Mesenchymal stem cell (in vitro differentiated cells and primary cell): ENCODE results near the gene PAX9. TPM values are rescaled to one million over a fixed set of nuclear protein-coding genes. Genes with fewer than 3 reads are reported as not detected.

ENCODE experiments used
- DNase-seq: peaks from one replicate; pipeline ENCODE4 v3.0.0-alpha.2; 2013
- H2AFZ ChIP-seq: one replicate; pipeline ENCODE4 v1.6.1; 2013; ENCODE audit warnings: low read depth, mild to moderate bottlenecking, control low read depth, inconsistent platforms, low read length, moderate library complexity
- H2AK5ac ChIP-seq: 2 replicates; pipeline ENCODE4 v1.6.1; 2013; ENCODE audit warnings: low read length, moderate library complexity, mild to moderate bottlenecking, inconsistent platforms; ENCODE audit not compliant: severe bottlenecking
- H2BK120ac ChIP-seq: one replicate; pipeline ENCODE4 v1.6.1; 2013; ENCODE audit warnings: low read depth, mild to moderate bottlenecking, inconsistent platforms, low read length, moderate library complexity
- H2BK12ac ChIP-seq, 2 experiments: one replicate each; pipeline ENCODE4 v1.6.1; 2013; ENCODE audit warnings: inconsistent platforms in 2 of 2, low read length in 2 of 2, mild to moderate bottlenecking in 2 of 2, moderate library complexity in 2 of 2, control low read depth in 1 of 2
- H2BK15ac ChIP-seq: one replicate; pipeline ENCODE4 v1.6.1; 2013; ENCODE audit warnings: mild to moderate bottlenecking, low read depth, inconsistent platforms; ENCODE audit not compliant: poor library complexity, severe bottlenecking
- H2BK5ac ChIP-seq: 2 replicates; pipeline ENCODE4 v1.6.1; 2013; ENCODE audit warnings: low read depth, mild to moderate bottlenecking, low read length, control low read depth, inconsistent platforms; ENCODE audit not compliant: poor library complexity, severe bottlenecking
- H3K14ac ChIP-seq, 2 experiments: one replicate each; pipeline ENCODE4 v1.6.1; 2013; ENCODE audit warnings: inconsistent platforms in 2 of 2, low read length in 2 of 2, control low read depth in 1 of 2, mild to moderate bottlenecking in 1 of 2, moderate library complexity in 1 of 2
- H3K18ac ChIP-seq, 2 experiments: one replicate each; pipeline ENCODE4 v1.6.1; 2013; ENCODE audit warnings: inconsistent platforms in 2 of 2, low read length in 2 of 2, control low read depth in 1 of 2, low read depth in 1 of 2, mild to moderate bottlenecking in 1 of 2
- H3K23ac ChIP-seq, 2 experiments: one replicate each; pipeline ENCODE4 v1.6.1; 2013; ENCODE audit warnings: inconsistent platforms in 2 of 2, low read length in 2 of 2, mild to moderate bottlenecking in 2 of 2, moderate library complexity in 2 of 2, control low read depth in 1 of 2
- H3K27ac ChIP-seq: 2 replicates; pipeline ENCODE4 v1.5.1; 2013; ENCODE audit warnings: mild to moderate bottlenecking, moderate library complexity, low read length, control low read depth, inconsistent platforms; ENCODE audit not compliant: poor library complexity, severe bottlenecking
- H3K27me3 ChIP-seq, 2 experiments: 2 replicates each; pipeline versions ENCODE4 v1.6.1 to v1.7.0; 2013; ENCODE audit warnings: low read length in 2 of 2, mild to moderate bottlenecking in 2 of 2, moderate library complexity in 2 of 2, control low read depth in 1 of 2, inconsistent platforms in 1 of 2; ENCODE audit not compliant: control insufficient read depth in 1 of 2, insufficient read depth in 1 of 2
- H3K36me3 ChIP-seq, 2 experiments: 2 replicates each; pipeline versions ENCODE4 v1.6.1 to v1.7.0; 2013; ENCODE audit warnings: low read length in 2 of 2, control low read depth in 1 of 2, inconsistent platforms in 1 of 2, low read depth in 1 of 2, mild to moderate bottlenecking in 1 of 2; ENCODE audit not compliant: insufficient read depth in 2 of 2, control insufficient read depth in 1 of 2
- H3K4ac ChIP-seq, 2 experiments: one replicate each; pipeline ENCODE4 v1.6.1; 2013; ENCODE audit warnings: inconsistent platforms in 2 of 2, low read length in 2 of 2, mild to moderate bottlenecking in 2 of 2, moderate library complexity in 2 of 2, control low read depth in 1 of 2, low read depth in 1 of 2
- H3K4me1 ChIP-seq: 2 replicates; pipeline ENCODE4 v1.6.1; 2013; ENCODE audit warnings: low read depth, low read length, control low read depth; ENCODE audit not compliant: control insufficient read depth, insufficient read depth
- H3K4me2 ChIP-seq: 2 replicates; pipeline ENCODE4 v1.6.1; 2013; ENCODE audit warnings: low read length, mild to moderate bottlenecking, inconsistent platforms; ENCODE audit not compliant: poor library complexity, severe bottlenecking
- H3K4me3 ChIP-seq, 2 experiments: 2 replicates each; pipeline versions ENCODE4 v1.5.1 to v1.7.0; 2013; ENCODE audit warnings: low read length in 2 of 2, mild to moderate bottlenecking in 2 of 2, control low read depth in 1 of 2, low read depth in 1 of 2; ENCODE audit not compliant: insufficient read depth in 1 of 2
- H3K79me1 ChIP-seq: replicated peaks from 2 replicates; pipeline ENCODE4 v1.6.1; 2013; ENCODE audit warnings: mild to moderate bottlenecking, control low read depth, low read length, inconsistent platforms; ENCODE audit not compliant: poor library complexity, severe bottlenecking
- H3K9ac ChIP-seq: 2 replicates; pipeline ENCODE4 v1.7.0; 2013; ENCODE audit warnings: mild to moderate bottlenecking, low read length, moderate library complexity
- H3K9me3 ChIP-seq: 2 replicates; pipeline ENCODE4 v1.7.0; 2013; ENCODE audit warnings: mild to moderate bottlenecking, low read length; ENCODE audit not compliant: control insufficient read depth
- H4K8ac ChIP-seq: one replicate; pipeline ENCODE4 v1.6.1; 2013; ENCODE audit warnings: inconsistent platforms, mild to moderate bottlenecking, low read length, moderate library complexity
- H4K91ac ChIP-seq: one replicate; pipeline ENCODE4 v1.6.1; 2013; ENCODE audit warnings: mild to moderate bottlenecking, low read length, inconsistent platforms
- WGBS: methylation state at CpG from one replicate; pipeline ENCODE4 v1.1.7; 2013; ENCODE audit warnings: mixed read lengths; 5-methylcytosine and 5-hydroxymethylcytosine counted together
- polyA plus RNA-seq, 2 experiments: library from polyadenylated mRNA; stranded (reverse); fragments of 200-250 nt; gene quantifications; one replicate each; pipeline ENCODE4 v1.2.3, GENCODE V29; 2013

PAX9 gene
- 0.91 TPM for polyA plus RNA-seq (2013, experiment 1 of 2)
- polyA plus RNA-seq (2013, experiment 2 of 2): 0.92 TPM

- Histone ChIP-seq H3K18ac (peak within 1 kb of the TSS in 1 of 2 experiments; percentile 58), H2AFZ (peak within 1 kb of the TSS; percentile 44), H3K4me1 (peaks cover 47% of the 10 kb centered on the region), H2AK5ac (no peak within 1 kb of the TSS), H3K4me2 (peak within 1 kb of the TSS; percentile 89), H3K23ac (peak within 1 kb of the TSS; percentile 24 to 46), H3K14ac (no peak within 1 kb of the TSS), H3K4ac (no peak within 1 kb of the TSS), H3K9ac (peak within 1 kb of the TSS; percentile 60), H4K91ac (peak within 1 kb of the TSS; percentile 23), H2BK15ac (no peak within 1 kb of the TSS), H3K36me3 (peaks cover 0 to 10% of the 10 kb centered on the region in 2 experiments), H3K9me3 (no peaks in the 10 kb centered on the region), H2BK12ac (no peak within 1 kb of the TSS), H3K27ac (peak within 1 kb of the TSS; percentile 79), H4K8ac (no peak within 1 kb of the TSS), H3K27me3 (peaks cover 48 to 94% of the 10 kb centered on the region in 2 experiments), H2BK5ac (no peak within 1 kb of the TSS), H3K4me3 (peak within 1 kb of the TSS; percentile 73 to 77), H3K79me1 (peaks cover 5% of the 10 kb centered on the region), H2BK120ac (no peak within 1 kb of the TSS)
- DNase-seq: peak; percentile 84
- WGBS: 2% methylated on average over 35 of the region's 44 CpGs
These were observed at the start of gene PAX9 for GRCh38 chr14:36661506-36662257. PAX9 (plus strand) TSS chr14:36661860; CDS start chr14:36662090, 230 bp downstream.

GRCh38 chr14:36617824-36618223 is 43.8 kb upstream of the PAX9 start:
- no peak for DNase-seq
- H2BK12ac ChIP-seq: no peak overlapping the region
- H3K4ac ChIP-seq: no peak overlapping the region
- H3K79me1 ChIP-seq: no peaks in the 10 kb centered on the region
- no peak overlapping the region for H3K18ac ChIP-seq
- H2BK15ac ChIP-seq: no peak overlapping the region
- no peak overlapping the region for H2BK5ac ChIP-seq
- H3K23ac ChIP-seq: no peak overlapping the region
- no peak overlapping the region for H3K9ac ChIP-seq
- no peak overlapping the region for H4K8ac ChIP-seq
- H2BK120ac ChIP-seq: no peak overlapping the region
- H3K14ac ChIP-seq: no peak overlapping the region
- H3K4me1 ChIP-seq: no peaks in the 10 kb centered on the region
- no peak overlapping the region for H3K4me2 ChIP-seq
- H3K27me3 ChIP-seq: peaks cover 7 to 13% of the 10 kb centered on the region in 2 experiments
- 64% methylated on average over 5 of the region's 5 CpGs for WGBS
- H3K9me3 ChIP-seq: no peaks in the 10 kb centered on the region
- no peak overlapping the region for H4K91ac ChIP-seq
- no peak overlapping the region for H3K4me3 ChIP-seq
- no peaks in the 10 kb centered on the region for H3K36me3 ChIP-seq
- no peak overlapping the region for H2AK5ac ChIP-seq
- H2AFZ ChIP-seq: no peak overlapping the region
- no peak overlapping the region for H3K27ac ChIP-seq

- H4K8ac ChIP-seq: no peak overlapping the region
- no peak overlapping the region for H3K9ac ChIP-seq
- no peak overlapping the region for H2BK12ac ChIP-seq
- H3K27me3 ChIP-seq: peaks cover 6 to 11% of the 10 kb centered on the region in 2 experiments
- H2BK120ac ChIP-seq: no peak overlapping the region
- no peaks in the 10 kb centered on the region for H3K36me3 ChIP-seq
- no peaks in the 10 kb centered on the region for H3K4me1 ChIP-seq
- H3K9me3 ChIP-seq: no peaks in the 10 kb centered on the region
- H3K27ac ChIP-seq: no peak overlapping the region
- H4K91ac ChIP-seq: no peak overlapping the region
- H3K18ac ChIP-seq: no peak overlapping the region
- no peak overlapping the region for H3K4me3 ChIP-seq
- no peak overlapping the region for H2BK15ac ChIP-seq
- DNase-seq: no peak
- H3K79me1 ChIP-seq: no peaks in the 10 kb centered on the region
- H2BK5ac ChIP-seq: no peak overlapping the region
- H3K14ac ChIP-seq: no peak overlapping the region
- H3K4ac ChIP-seq: no peak overlapping the region
- no peak overlapping the region for H3K23ac ChIP-seq
- H3K4me2 ChIP-seq: no peak overlapping the region
- no peak overlapping the region for H2AK5ac ChIP-seq
- 66% methylated on average over 2 of the region's 2 CpGs for WGBS
- H2AFZ ChIP-seq: no peak overlapping the region
These were observed 43.0 kb upstream of the PAX9 start for GRCh38 chr14:36618641-36619040.

GRCh38 chr14:36619131-36619530 is 42.5 kb upstream of the PAX9 start:
- Histone ChIP-seq H3K27ac (no peak overlapping the region), H4K91ac (no peak overlapping the region), H3K14ac (no peak overlapping the region), H2BK120ac (no peak overlapping the region), H2AK5ac (no peak overlapping the region), H3K4ac (no peak overlapping the region), H3K79me1 (no peaks in the 10 kb centered on the region), H3K9ac (no peak overlapping the region), H3K4me2 (no peak overlapping the region), H3K4me3 (no peak overlapping the region), H3K36me3 (no peaks in the 10 kb centered on the region), H3K23ac (no peak overlapping the region), H2BK15ac (no peak overlapping the region), H3K27me3 (peaks cover 3 to 16% of the 10 kb centered on the region in 2 experiments), H2AFZ (no peak overlapping the region), H2BK5ac (no peak overlapping the region), H3K18ac (no peak overlapping the region), H2BK12ac (no peak overlapping the region), H3K9me3 (no peaks in the 10 kb centered on the region), H3K4me1 (no peaks in the 10 kb centered on the region), H4K8ac (no peak overlapping the region)
- 73% methylated on average over 2 of the region's 3 CpGs for WGBS
- no peak for DNase-seq
